DOHH2 (cell line): Measurements from ENCODE around the gene HMGXB3.

Source experiments
- H3F3A ChIP-seq: fragments of 200-600 bp; sonication (generic), shearing (Covaris generic); 2 replicates; pipeline ENCODE4 v1.6.0; 2016; ENCODE audit warnings: antibody characterized with exemption, mild to moderate bottlenecking; ENCODE audit not compliant: control insufficient read depth, insufficient read depth
- H3K27ac ChIP-seq: fragments of 200-600 bp; sonication (generic); 2 replicates; pipeline ENCODE4 v1.5.1; 2014; ENCODE audit warnings: low read depth, mild to moderate bottlenecking, low read length, moderate library complexity
- H3K27me3 ChIP-seq: fragments of 200-600 bp; sonication (generic); 2 replicates; pipeline ENCODE4 v1.6.1; 2014; ENCODE audit warnings: mild to moderate bottlenecking, low read length, mixed read lengths; ENCODE audit not compliant: control insufficient read depth
- H3K36me3 ChIP-seq: fragments of 200-600 bp; sonication (generic); 2 replicates; pipeline ENCODE4 v1.6.1; 2014; ENCODE audit warnings: mild to moderate bottlenecking, low read length, moderate library complexity, mixed read lengths; ENCODE audit not compliant: control insufficient read depth
- H3K4me1 ChIP-seq: fragments of 200-600 bp; sonication (generic); 2 replicates; pipeline ENCODE4 v1.6.1; 2014; ENCODE audit warnings: mild to moderate bottlenecking, low read length, mixed read lengths; ENCODE audit not compliant: control insufficient read depth
- H3K4me2 ChIP-seq: fragments of 200-600 bp; sonication (generic); 2 replicates; pipeline ENCODE4 v1.6.0; 2014; ENCODE audit warnings: mild to moderate bottlenecking, low read length, moderate library complexity
- H3K4me3 ChIP-seq: fragments of 200-600 bp; sonication (generic); 2 replicates; pipeline ENCODE4 v1.5.1; 2014; ENCODE audit warnings: mild to moderate bottlenecking, low read length, mixed read lengths
- H3K79me2 ChIP-seq: fragments of 200-600 bp; sonication (generic); 2 replicates; pipeline ENCODE4 v1.6.1; 2014; ENCODE audit warnings: mild to moderate bottlenecking, low read length, mixed read lengths; ENCODE audit not compliant: control insufficient read depth
- H3K9me2 ChIP-seq: fragments of 200-600 bp; sonication (generic); replicated peaks from 2 replicates; pipeline ENCODE4 v1.6.1; 2014; ENCODE audit warnings: mild to moderate bottlenecking, low read length, mixed read lengths; ENCODE audit not compliant: control insufficient read depth
- H3K9me3 ChIP-seq: fragments of 200-600 bp; sonication (generic); 2 replicates; pipeline ENCODE4 v1.6.1; 2014; ENCODE audit warnings: antibody characterized with exemption, low read length, mixed read lengths; ENCODE audit not compliant: control insufficient read depth, insufficient read depth
- H4K20me1 ChIP-seq: fragments of 200-600 bp; sonication (generic); 2 replicates; pipeline ENCODE4 v1.6.0; 2014; ENCODE audit warnings: low read depth, mild to moderate bottlenecking, antibody characterized with exemption, low read length, moderate library complexity; ENCODE audit not compliant: control insufficient read depth, insufficient read depth
- EZH2phosphoT487 ChIP-seq: fragments of 200-600 bp; sonication (generic); IDR thresholded peaks from 2 replicates; pipeline ENCODE4 v1.6.1; 2017; ENCODE audit warnings: borderline replicate concordance, mild to moderate bottlenecking, antibody characterized with exemption, low read length, moderate library complexity, mixed read lengths
- TF ChIP-seq, protein P1 (sequence below): fragments of 200-600 bp; sonication (generic); IDR thresholded peaks from one replicate; pipeline ENCODE4 v1.5.1; 2014; ENCODE audit warnings: antibody characterized with exemption, mild to moderate bottlenecking, low read depth, low read length; ENCODE audit not compliant: poor library complexity, severe bottlenecking

HMGXB3 gene

DNA sequence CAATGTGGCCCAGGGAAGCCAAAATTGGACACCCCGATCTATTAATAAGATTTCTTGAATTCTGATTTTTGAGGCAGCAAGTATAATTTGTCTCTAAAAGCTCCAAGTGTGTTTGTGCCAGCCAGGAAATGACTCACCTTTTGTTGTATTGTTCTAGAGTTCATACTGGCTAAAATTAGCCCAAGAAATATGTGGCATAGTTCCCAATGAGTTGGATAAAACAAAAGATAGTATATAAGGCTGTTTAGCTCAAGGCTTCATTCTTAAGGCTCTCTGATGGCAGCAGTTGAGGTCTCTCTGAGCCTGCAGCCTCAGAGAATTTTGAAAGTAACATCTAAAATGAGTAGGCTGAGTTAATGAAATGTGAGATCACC is 21.6 kb downstream of the HMGXB3 start:
- Histone ChIP-seq H3K27ac (no peak overlapping the region), H3K36me3 (peaks cover 97% of the 10 kb centered on the region), H3K27me3 (no peaks in the 10 kb centered on the region), H3K9me2 (no peaks in the 10 kb centered on the region), H3K4me1 (no peaks in the 10 kb centered on the region), H3K4me2 (no peak overlapping the region), H3K9me3 (no peaks in the 10 kb centered on the region), H4K20me1 (no peaks in the 10 kb centered on the region), H3F3A (no peaks in the 10 kb centered on the region), H3K79me2 (no peaks in the 10 kb centered on the region), H3K4me3 (no peak overlapping the region)
- TF ChIP-seq EZH2phosphoT487 = no peak
- TF ChIP-seq, protein P1, sequence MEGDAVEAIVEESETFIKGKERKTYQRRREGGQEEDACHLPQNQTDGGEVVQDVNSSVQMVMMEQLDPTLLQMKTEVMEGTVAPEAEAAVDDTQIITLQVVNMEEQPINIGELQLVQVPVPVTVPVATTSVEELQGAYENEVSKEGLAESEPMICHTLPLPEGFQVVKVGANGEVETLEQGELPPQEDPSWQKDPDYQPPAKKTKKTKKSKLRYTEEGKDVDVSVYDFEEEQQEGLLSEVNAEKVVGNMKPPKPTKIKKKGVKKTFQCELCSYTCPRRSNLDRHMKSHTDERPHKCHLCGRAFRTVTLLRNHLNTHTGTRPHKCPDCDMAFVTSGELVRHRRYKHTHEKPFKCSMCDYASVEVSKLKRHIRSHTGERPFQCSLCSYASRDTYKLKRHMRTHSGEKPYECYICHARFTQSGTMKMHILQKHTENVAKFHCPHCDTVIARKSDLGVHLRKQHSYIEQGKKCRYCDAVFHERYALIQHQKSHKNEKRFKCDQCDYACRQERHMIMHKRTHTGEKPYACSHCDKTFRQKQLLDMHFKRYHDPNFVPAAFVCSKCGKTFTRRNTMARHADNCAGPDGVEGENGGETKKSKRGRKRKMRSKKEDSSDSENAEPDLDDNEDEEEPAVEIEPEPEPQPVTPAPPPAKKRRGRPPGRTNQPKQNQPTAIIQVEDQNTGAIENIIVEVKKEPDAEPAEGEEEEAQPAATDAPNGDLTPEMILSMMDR = no peak

DNA sequence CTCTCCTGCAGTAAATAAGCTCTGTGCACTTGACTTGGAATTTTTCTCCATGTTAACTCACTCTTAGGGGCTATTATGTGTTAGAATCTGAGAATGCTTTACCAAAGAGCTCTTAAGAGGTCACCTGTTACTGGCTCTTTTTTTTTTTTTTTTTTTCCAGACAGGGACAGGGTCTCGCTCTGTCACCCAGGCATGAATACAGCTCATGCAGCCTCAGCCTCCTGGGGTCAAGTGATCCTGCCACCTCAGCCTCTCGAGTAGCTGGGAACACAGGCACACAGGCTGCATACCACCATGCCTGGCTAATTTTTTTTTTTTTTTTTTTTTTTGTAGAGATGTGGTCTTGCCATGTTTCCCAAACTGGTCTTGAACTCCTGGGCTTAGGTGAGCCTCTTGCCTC is 22.1 kb downstream of the HMGXB3 start:
- Histone ChIP-seq H3K79me2 (no peaks in the 10 kb centered on the region), H3K4me2 (no peak overlapping the region), H3K9me2 (no peaks in the 10 kb centered on the region)

DNA sequence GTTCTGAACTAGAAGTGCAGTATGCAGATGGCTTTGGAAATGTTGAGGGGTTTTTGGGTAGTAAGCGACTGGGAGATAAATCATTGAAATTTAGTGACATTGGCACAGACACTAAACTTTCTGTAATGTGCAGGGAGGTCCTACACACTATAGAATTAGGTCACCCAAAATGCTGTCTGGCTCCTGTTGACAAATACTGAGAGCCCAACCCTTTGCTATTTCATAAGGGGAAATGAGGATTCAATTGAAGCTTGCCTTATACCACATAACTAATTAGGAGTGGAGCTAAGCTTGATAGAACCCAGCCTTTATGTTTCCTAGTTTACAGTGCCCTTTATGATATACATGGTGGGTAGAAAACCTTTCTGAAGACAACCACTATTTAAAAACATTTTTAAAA is 22.6 kb downstream of the HMGXB3 start:
- no peaks in the 10 kb centered on the region for H3K27me3 ChIP-seq
- H3K4me1 ChIP-seq = no peaks in the 10 kb centered on the region
- H3K79me2 ChIP-seq = no peaks in the 10 kb centered on the region
- no peaks in the 10 kb centered on the region for H4K20me1 ChIP-seq
- no peaks in the 10 kb centered on the region for H3K9me2 ChIP-seq
- H3K4me3 ChIP-seq = no peak overlapping the region
- H3K4me2 ChIP-seq = no peak overlapping the region
- H3F3A ChIP-seq = no peaks in the 10 kb centered on the region
- no peaks in the 10 kb centered on the region for H3K9me3 ChIP-seq
- H3K27ac ChIP-seq = no peak overlapping the region
- H3K36me3 ChIP-seq = peaks cover 93% of the 10 kb centered on the region
- no peak for TF ChIP-seq EZH2phosphoT487
- TF ChIP-seq, protein P1 = no peak

More for the DNA sequence above, 22.1 kb downstream of the HMGXB3 start:
- Histone ChIP-seq H3K4me1 (no peaks in the 10 kb centered on the region), H3F3A (no peaks in the 10 kb centered on the region), H3K27me3 (no peaks in the 10 kb centered on the region), H3K27ac (no peak overlapping the region), H3K36me3 (peaks cover 94% of the 10 kb centered on the region), H3K9me3 (no peaks in the 10 kb centered on the region), H4K20me1 (no peaks in the 10 kb centered on the region), H3K4me3 (no peak overlapping the region)
- TF ChIP-seq, protein P1 = no peak
- TF ChIP-seq EZH2phosphoT487 = no peak
